BLaER1 treated with 17β-estradiol and CSF1 and Interleukin-3, amounts not matched to agents 10 nM and 100 nM (cell line): ENCODE measurements around the gene GALNTL6.

Experiments
- H3K27ac ChIP-seq, 11 experiments: shearing (Covaris generic); formaldehyde crosslinking; 2 replicates each; pipeline ENCODE4 v1.8.1; 2022
- H3K27me3 ChIP-seq, 11 experiments: shearing (Covaris generic); formaldehyde crosslinking; 2 replicates each; pipeline ENCODE4 v1.8.1; 2022
- H3K36me3 ChIP-seq, 11 experiments: shearing (Covaris generic); formaldehyde crosslinking; 2 replicates each; pipeline ENCODE4 v1.8.1; 2022
- H3K4me1 ChIP-seq, 10 experiments: shearing (Covaris generic); formaldehyde crosslinking; 2 replicates each; pipeline ENCODE4 v1.8.1; 2022
- H3K4me2 ChIP-seq, 11 experiments: shearing (Covaris generic); formaldehyde crosslinking; 2 replicates each; pipeline ENCODE4 v1.8.1; 2022
- H3K4me3 ChIP-seq, 10 experiments: shearing (Covaris generic); formaldehyde crosslinking; 2 replicates each; pipeline ENCODE4 v1.8.1; 2022
- H3K9ac ChIP-seq, 11 experiments: shearing (Covaris generic); formaldehyde crosslinking; 2 replicates each; pipeline ENCODE4 v1.8.1; 2022
- H3K9me3 ChIP-seq, 11 experiments: shearing (Covaris generic); formaldehyde crosslinking; replicated peaks in 1 of 11; 2 replicates each; pipeline ENCODE4 v1.8.1; 2022
- H4K20me1 ChIP-seq, 11 experiments: shearing (Covaris generic); formaldehyde crosslinking; 2 replicates each; pipeline ENCODE4 v1.8.1; 2022
- Cebpa-rat ChIP-seq, 11 experiments: shearing (Covaris generic); IDR thresholded peaks; 2 replicates each; pipeline ENCODE4 v1.8.1; 2022

Gene GALNTL6

GRCh38 chr4:171812665-171813525 is at the start of gene GALNTL6:
Gene GALNTL6 (plus strand): TSS chr4:171813404.
- H3K9ac ChIP-seq = peak within 1 kb of the TSS; percentile 29 to 77 (median 58); a peak in 20 of 22 replicates
- H3K27me3 ChIP-seq = peaks cover 0 to 23% (median 13%) of the 10 kb centered on the region in 11 experiments; a peak in 13 of 22 replicates
- peaks cover 11 to 22% (median 17%) of the 10 kb centered on the region in 11 experiments; a peak in 20 of 22 replicates for H3K9me3 ChIP-seq
- no peaks in the 10 kb centered on the region for H3K36me3 ChIP-seq
- H3K4me1 ChIP-seq = peaks cover 0 to 11% (median 5%) of the 10 kb centered on the region in 10 experiments; a peak in 11 of 20 replicates
- H3K4me3 ChIP-seq = peak within 1 kb of the TSS; percentile 51 to 72 (median 66)
- H4K20me1 ChIP-seq = no peaks in the 10 kb centered on the region
- H3K27ac ChIP-seq = peak within 1 kb of the TSS in 8 of 11 experiments; percentile 13 to 45 (median 32); a peak in 9 of 22 replicates
- H3K4me2 ChIP-seq = peak within 1 kb of the TSS; percentile 82 to 92 (median 86)
- TF ChIP-seq Cebpa-rat (IDR thresholded peaks at IDR 0.05) = no peak

GRCh38 chr4:171765514-171765913 is 47.7 kb upstream of the GALNTL6 start:
- Histone ChIP-seq H4K20me1 (no peaks in the 10 kb centered on the region), H3K36me3 (no peaks in the 10 kb centered on the region), H3K4me1 (no peaks in the 10 kb centered on the region), H3K27me3 (no peaks in the 10 kb centered on the region), H3K4me3 (no peak overlapping the region), H3K27ac (no peak overlapping the region), H3K9me3 (peaks cover 0 to 11% (median 7%) of the 10 kb centered on the region in 11 experiments; a peak in 8 of 22 replicates), H3K9ac (no peak overlapping the region), H3K4me2 (no peak overlapping the region)
- TF ChIP-seq Cebpa-rat (IDR thresholded peaks at IDR 0.05) = no peak

- Histone ChIP-seq H3K4me3 (no peak overlapping the region), H3K4me1 (no peaks in the 10 kb centered on the region), H3K9ac (no peak overlapping the region), H3K27me3 (no peaks in the 10 kb centered on the region), H3K9me3 (peaks cover 0 to 9% (median 4%) of the 10 kb centered on the region in 11 experiments; a peak in 6 of 22 replicates), H3K4me2 (no peak overlapping the region), H3K36me3 (no peaks in the 10 kb centered on the region), H3K27ac (no peak overlapping the region), H4K20me1 (no peaks in the 10 kb centered on the region)
- TF ChIP-seq Cebpa-rat (IDR thresholded peaks at IDR 0.05) = no peak
Observed at GRCh38 chr4:171774642-171775190, 38.5 kb upstream of the GALNTL6 start.

- Histone ChIP-seq H3K4me1 (no peaks in the 10 kb centered on the region), H3K4me3 (no peak overlapping the region), H3K4me2 (no peak overlapping the region), H4K20me1 (no peaks in the 10 kb centered on the region), H3K9me3 (peaks cover 19 to 28% (median 23%) of the 10 kb centered on the region in 11 experiments), H3K36me3 (peaks cover 0 to 4% (median 0%) of the 10 kb centered on the region in 11 experiments; a peak in 2 of 22 replicates), H3K27me3 (no peaks in the 10 kb centered on the region), H3K27ac (no peak overlapping the region), H3K9ac (no peak overlapping the region)
- TF ChIP-seq Cebpa-rat (IDR thresholded peaks at IDR 0.05) = no peak
Observed at GRCh38 chr4:171779301-171779700, 33.9 kb upstream of the GALNTL6 start.

GRCh38 chr4:171785388-171785787 is 27.8 kb upstream of the GALNTL6 start:
- Histone ChIP-seq H3K4me3 (no peak overlapping the region), H4K20me1 (no peaks in the 10 kb centered on the region), H3K27ac (no peak overlapping the region), H3K27me3 (no peaks in the 10 kb centered on the region), H3K36me3 (peaks cover 0 to 4% (median 0%) of the 10 kb centered on the region in 11 experiments; a peak in 2 of 22 replicates), H3K9me3 (peaks cover 19 to 32% (median 25%) of the 10 kb centered on the region in 11 experiments), H3K9ac (no peak overlapping the region), H3K4me2 (no peak overlapping the region), H3K4me1 (no peaks in the 10 kb centered on the region)
- TF ChIP-seq Cebpa-rat (IDR thresholded peaks at IDR 0.05) = no peak

GRCh38 chr4:171793723-171794122 is 19.5 kb upstream of the GALNTL6 start:
- no peak overlapping the region for H3K4me3 ChIP-seq
- H3K9ac ChIP-seq = no peak overlapping the region
- no peak overlapping the region for H3K4me2 ChIP-seq
- no peak overlapping the region for H3K27ac ChIP-seq
- H3K27me3 ChIP-seq = no peaks in the 10 kb centered on the region
- H4K20me1 ChIP-seq = no peaks in the 10 kb centered on the region
- H3K9me3 ChIP-seq = no peaks in the 10 kb centered on the region
- no peaks in the 10 kb centered on the region for H3K4me1 ChIP-seq
- H3K36me3 ChIP-seq = no peaks in the 10 kb centered on the region
- no peak for TF ChIP-seq Cebpa-rat (IDR thresholded peaks at IDR 0.05)

- TF ChIP-seq Cebpa-rat (IDR thresholded peaks at IDR 0.05) = no peak
Observed at GRCh38 chr4:171794528-171794927, 18.7 kb upstream of the GALNTL6 start.

GRCh38 chr4:171809854-171810253 is 3.4 kb upstream of the GALNTL6 start:
- H3K9me3 ChIP-seq = peaks cover 11 to 22% (median 17%) of the 10 kb centered on the region in 11 experiments; a peak in 20 of 22 replicates
- H3K36me3 ChIP-seq = no peaks in the 10 kb centered on the region
- TF ChIP-seq Cebpa-rat (IDR thresholded peaks at IDR 0.05) = no peak
- peaks cover 0 to 23% (median 13%) of the 10 kb centered on the region in 11 experiments; a peak in 13 of 22 replicates for H3K27me3 ChIP-seq
- peaks cover 0 to 8% (median 0%) of the 10 kb centered on the region in 10 experiments; a peak in 2 of 20 replicates for H3K4me1 ChIP-seq
- H4K20me1 ChIP-seq = no peaks in the 10 kb centered on the region
- H3K9ac ChIP-seq = no peak overlapping the region
- no peak overlapping the region for H3K4me3 ChIP-seq
- no peak overlapping the region for H3K27ac ChIP-seq
- no peak overlapping the region for H3K4me2 ChIP-seq

More at GRCh38 chr4:171794528-171794927, 18.7 kb upstream of the GALNTL6 start:
- Histone ChIP-seq H3K9me3 (peaks cover 0 to 3% (median 0%) of the 10 kb centered on the region in 11 experiments; a peak in 1 of 22 replicates), H3K36me3 (no peaks in the 10 kb centered on the region), H4K20me1 (no peaks in the 10 kb centered on the region), H3K4me2 (no peak overlapping the region), H3K27ac (no peak overlapping the region), H3K4me1 (no peaks in the 10 kb centered on the region), H3K9ac (no peak overlapping the region), H3K27me3 (no peaks in the 10 kb centered on the region), H3K4me3 (no peak overlapping the region)

- H3K4me3 ChIP-seq = peak overlapping the region; percentile 51 to 72 (median 66)
- H3K4me1 ChIP-seq = peaks cover 0 to 11% (median 5%) of the 10 kb centered on the region in 10 experiments; a peak in 11 of 20 replicates
- H3K9ac ChIP-seq = peak overlapping the region in 6 of 11 experiments; percentile 47 to 77 (median 70); a peak in 9 of 22 replicates
- H3K9me3 ChIP-seq = peaks cover 11 to 22% (median 17%) of the 10 kb centered on the region in 11 experiments; a peak in 20 of 22 replicates
- H3K4me2 ChIP-seq = peak overlapping the region; percentile 82 to 92 (median 86)
- H4K20me1 ChIP-seq = no peaks in the 10 kb centered on the region
- H3K27ac ChIP-seq = peak overlapping the region in 1 of 11 experiments; percentile 13; a peak in 1 of 22 replicates
- TF ChIP-seq Cebpa-rat (IDR thresholded peaks at IDR 0.05) = no peak
- no peaks in the 10 kb centered on the region for H3K36me3 ChIP-seq
- peaks cover 0 to 23% (median 13%) of the 10 kb centered on the region in 11 experiments; a peak in 13 of 22 replicates for H3K27me3 ChIP-seq
Observed at GRCh38 chr4:171812333-171812664, 905 bp upstream of the GALNTL6 start.
